Midbrain (tissue), 1 donor: ENCODE measurements around the gene C8B.

ENCODE experiments used
- DNase-seq: peaks from one replicate; lab custom pipeline; 2025; lab: John Stamatoyannopoulos, UW

Gene C8B

GRCh38 chr1:56970280-56970679 is 4.5 kb upstream of the C8B start:
- DNase-seq, result no peak

DNA sequence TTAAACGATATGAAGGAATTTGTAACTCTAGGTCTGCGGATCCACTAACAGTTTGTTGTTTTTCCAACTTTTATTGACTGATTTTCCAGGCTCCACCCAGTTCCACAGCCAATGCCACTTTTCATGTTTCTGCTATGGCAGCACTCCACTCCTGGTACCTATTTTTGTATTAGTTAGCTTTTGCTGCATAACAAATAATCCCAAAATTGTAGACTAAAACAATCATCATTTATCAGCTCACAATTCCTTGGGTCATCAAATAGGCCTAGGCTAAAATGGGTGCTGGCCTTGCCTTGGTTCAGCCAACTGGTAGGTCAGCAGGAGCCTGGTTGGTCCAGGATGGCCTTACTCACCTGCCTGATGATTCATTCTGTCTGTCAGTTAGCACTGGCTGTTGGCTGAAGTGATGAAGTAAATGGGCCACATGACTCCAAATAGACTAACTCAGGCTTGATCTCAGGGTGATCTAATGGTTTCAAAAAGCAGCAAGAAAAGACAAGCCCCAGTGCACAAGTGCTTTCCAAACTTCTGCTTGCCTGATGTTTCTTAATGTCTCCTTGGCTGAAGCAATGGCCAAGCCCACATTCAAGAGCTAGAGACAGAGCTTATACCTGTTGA is 3.2 kb upstream of the C8B start:
- DNase-seq, result no peak

- no peak for DNase-seq
Observed at GRCh38 chr1:56967900-56968832, 2.4 kb upstream of the C8B start.

GRCh38 chr1:56967355-56967754 is 1.5 kb upstream of the C8B start:
- DNase-seq, result no peak

GRCh38 chr1:56966698-56966999 is 834 bp upstream of the C8B start:
- DNase-seq, result no peak

- DNase-seq, result no peak
Observed at GRCh38 chr1:56965191-56965590, 624 bp downstream of the C8B start.

GRCh38 chr1:56964349-56965017 is 1.3 kb downstream of the C8B start:
- DNase-seq, result no peak

GRCh38 chr1:56963667-56964066 is 2.1 kb downstream of the C8B start:
- DNase-seq, result no peak

DNA sequence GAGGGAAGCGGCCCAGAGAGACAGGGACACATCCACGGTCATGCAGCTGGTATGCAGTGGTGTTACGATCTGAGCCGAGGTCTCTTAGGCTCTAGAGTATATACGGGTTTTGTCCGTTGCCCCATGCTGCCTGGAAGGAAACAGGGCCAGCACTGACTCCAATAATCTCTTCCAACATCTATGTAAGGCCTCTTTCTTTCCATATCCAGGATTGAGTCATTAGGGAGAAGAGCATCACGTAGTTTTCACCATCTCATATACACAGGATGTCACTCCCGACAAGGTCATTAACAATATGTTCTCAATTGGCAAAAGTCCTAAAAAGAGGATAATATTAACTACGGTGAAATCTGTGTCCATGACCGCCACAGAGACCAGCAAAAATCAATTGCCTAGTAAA is 4.4 kb downstream of the C8B start:
- no peak for DNase-seq

DNA sequence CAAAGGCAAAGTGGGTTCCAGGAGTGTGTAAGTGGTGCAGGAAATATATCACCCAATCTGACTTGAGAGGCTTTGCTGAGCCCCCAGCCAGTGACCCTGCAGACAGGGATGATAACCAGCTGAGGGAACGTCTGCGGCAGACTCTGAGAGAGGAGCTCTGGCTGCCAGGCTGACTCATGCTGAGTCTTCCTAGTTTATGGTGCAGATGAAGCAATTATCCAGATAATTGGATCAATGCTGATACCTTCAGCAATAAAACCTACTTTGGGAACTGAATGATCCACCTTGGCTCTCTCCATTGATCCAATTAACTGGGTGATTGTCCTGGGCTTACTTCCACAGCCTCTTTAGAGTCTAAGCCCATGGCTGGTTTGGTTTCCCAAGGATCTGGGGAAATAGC is 7.3 kb downstream of the C8B start:
- DNase-seq, result no peak

DNA sequence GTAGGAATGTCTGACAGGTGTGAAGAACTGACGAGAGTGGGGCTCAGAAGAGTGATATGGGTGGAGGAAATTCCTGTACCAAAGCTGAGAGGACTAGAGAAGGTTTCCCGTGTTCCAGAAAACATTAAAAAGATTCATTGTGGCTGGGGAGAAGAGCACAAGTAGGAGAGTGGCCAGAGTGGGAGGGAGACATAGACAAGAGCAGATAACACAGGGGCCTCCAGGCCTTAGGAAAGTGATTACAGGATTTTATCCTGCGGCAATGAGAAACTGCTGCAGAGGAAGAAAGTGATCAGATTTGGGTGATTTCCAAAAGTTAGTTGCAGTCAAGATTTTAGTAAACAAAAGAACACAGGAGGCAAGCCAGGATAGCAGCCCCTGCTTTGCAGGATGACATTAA is 7.9 kb downstream of the C8B start:
- DNase-seq, result no peak

DNA sequence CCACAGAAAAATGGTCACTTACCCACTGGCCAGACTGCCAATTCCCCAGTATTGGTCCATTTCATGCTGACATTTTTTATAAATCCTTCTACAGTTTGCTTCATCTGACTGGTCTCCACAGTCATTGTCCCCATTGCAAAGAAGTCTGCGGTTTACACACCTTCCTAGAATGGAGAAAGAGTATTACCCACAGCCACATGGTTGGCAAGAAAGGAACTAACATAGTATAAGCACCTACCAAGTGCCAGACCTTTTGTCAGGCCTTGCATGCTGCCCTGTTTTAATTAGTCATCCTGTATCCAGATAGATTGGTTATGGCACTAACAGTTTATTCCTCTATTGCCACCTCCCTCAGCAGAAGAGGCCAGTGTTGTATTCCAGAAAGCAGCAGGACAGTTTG is 11.2 kb downstream of the C8B start:
- no peak for DNase-seq

DNA sequence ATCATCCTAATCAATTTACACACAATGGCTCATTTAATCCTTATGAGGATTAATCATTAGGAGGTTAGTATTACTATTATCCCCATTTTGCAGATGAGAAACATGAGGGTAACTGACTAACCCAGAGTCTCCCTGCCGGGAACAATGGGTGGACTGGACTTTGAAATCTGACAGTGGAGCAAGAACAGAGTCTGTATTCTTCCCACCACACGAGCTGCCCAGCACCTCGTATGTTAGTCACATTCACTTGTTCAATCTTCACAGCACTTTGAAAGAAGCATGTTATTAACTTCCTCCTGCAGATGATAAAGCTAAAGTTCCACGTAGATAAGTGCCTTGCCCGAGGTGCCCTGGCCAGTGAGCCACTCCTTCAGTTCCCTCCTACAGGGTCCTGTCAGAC is 12.4 kb downstream of the C8B start:
- DNase-seq, result no peak

DNA sequence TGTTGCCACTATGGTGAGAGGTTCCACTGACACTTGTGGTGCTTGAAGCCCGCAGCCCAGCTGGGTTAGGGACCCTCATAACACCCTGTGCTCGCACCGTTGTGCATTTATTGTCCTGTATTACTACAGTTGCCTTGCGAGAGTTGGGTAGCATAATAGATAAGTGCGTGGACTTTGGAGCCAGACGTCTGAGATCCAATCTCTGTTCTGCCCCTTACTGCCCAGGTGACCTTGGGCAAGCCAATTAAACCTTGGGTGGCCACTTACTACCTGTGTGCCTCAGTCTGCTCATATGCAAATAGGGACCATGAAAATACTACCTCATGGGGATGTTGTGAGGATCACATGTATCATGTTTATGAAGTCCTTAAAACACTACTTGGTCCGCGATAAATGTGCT is 13.3 kb downstream of the C8B start:
- DNase-seq, result no peak

DNA sequence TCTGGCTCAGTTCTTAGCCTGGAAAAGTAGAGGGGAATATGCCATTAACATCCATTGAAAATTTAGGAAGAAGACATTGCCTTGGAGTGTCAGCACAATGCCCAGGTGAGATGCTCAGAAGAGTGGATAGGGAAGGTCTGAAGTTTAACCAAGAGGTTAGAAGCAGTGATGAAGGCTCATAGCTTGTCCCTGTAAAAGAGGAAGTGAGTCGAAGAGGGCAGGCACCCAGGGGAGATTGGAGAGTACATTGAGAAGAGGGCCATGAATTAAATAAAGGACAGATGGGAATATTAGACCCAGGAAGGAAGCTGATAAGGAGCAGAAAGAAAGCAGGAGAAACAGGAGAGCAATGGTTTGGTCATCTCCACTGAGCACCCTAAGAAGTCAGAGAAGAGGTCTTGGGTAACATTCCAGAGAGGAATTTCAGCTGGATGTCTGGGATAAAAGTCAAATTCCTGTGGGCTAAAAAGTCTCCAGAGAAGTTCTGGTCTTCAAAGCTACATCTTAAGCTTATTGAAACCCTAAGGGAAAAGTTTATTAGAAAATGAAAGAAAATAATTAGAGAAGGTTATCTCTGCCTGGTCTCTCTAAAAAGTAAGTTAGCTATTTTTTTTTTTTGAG is 17.3 kb downstream of the C8B start:
- DNase-seq, result no peak

DNA sequence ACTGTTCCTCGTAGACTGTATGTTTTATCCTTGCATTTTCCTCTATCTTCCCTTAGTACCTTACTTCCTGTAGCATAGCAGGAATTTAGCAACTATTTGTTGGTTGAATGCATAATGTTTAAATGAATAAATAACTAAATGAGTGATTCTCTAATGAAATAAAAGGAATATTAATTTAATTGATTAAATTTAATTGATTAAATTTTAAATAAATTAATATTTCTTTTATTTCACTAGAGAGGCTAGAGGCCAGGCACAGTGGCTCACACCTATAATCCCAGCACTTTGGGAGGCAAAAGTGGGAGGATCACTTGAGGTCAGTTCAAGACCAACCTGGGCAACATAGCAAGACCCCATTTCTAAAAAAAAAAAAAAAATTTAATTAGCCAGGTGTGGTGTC is 25.8 kb downstream of the C8B start:
- DNase-seq, result no peak

DNA sequence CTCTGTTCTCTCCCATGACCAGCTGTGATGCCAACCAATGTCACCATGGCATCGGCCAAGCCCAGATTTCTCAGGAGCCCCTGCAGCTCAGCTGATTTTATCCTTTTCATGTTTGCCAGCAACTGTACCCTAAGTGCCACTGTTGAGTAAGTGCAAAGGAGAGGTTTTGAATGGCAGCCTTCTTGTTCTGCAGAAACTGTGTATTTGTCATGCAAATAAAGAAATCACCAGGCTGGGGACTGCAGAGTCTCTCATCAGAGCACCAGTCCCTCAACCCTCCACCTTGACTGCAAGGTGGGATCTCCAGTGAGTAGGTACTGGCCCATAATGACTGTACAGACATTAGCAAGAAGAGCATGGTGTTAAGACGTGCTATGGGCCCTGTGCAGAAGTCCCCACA is 26.6 kb downstream of the C8B start:
- DNase-seq, result no peak

DNA sequence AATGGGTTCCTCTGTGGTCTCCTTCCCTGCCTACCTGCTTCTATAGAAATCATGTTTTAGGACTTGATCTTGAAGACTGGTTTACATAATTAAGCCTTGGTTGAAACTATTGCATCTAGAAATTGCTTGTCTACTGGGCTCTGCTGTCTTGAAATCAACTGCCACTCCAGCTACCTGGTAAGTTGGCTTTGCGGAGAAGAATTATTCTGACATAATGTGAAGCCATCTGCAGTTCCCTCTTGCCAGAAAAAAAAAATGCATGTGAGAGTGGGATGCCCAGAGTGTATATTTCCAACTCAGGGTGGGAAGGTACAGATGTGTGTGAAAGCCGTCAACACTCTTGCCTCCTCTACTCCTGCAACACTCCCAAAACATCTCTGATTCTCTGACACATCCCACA is 27.2 kb downstream of the C8B start:
- no peak for DNase-seq

DNA sequence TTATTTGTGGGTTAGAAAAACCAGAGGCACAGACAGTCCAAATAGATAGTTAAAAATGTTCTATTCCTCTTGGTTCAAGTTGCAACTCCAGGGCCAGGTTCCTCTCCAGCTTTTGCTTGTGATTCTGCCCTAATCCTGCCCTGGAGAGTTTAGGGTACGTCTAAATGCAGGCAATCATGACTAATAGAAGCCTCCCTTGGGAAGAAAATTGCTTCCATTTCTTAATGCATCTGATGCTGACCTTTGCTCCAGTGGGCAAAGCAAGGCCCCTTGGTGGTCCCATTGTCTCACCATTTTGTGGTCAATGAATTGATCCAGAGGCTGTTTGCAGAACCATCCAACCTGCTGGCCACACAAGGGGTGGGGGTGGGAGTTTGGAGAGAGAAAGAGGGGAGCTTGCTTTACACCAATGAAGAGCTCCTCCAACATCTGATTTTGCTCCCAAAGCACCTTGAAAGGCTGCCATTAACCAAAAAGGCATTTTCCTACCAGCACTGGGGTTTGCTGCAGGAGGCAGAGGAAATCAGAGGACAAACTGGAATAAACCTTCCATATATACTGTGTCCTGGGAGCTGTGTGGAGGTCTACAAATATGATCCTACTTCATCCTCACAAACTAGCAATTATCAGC is 31.3 kb downstream of the C8B start:
- DNase-seq, result no peak

GRCh38 chr1:56933606-56934005 is 32.2 kb downstream of the C8B start:
- no peak for DNase-seq

GRCh38 chr1:56933161-56933560 is 32.7 kb downstream of the C8B start:
- DNase-seq, result no peak

DNA sequence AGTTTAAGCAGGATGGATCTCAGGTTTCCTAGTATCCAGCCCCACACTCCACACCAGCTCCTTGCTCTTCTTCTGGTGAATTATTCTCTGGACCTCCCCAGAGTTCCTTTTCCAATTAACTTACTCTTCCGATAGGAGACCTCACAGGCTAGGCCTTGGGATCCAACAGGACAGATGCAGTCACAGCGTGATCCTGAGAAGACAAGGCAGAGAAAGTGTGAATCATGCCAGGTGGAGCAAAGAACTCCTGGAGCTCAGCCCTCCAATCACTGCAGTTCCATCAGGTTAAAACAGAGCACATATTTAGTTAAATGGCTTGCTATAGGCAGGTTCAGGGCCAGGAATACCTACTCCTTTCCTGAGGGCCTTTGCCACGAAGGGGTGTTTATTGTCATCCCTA is 34.1 kb downstream of the C8B start:
- DNase-seq, result no peak
